HG03108 (cell line): ENCODE results near the gene HSPG2.
"Not testable (repeated sequence)": the region's sequence is repeated elsewhere in the genome, so short reads cannot be mapped to it uniquely, and the experiment has no call there.

Source experiments
- ATAC-seq: cut with Tn5 transposase; IDR thresholded peaks from one replicate; pipeline ENCODE4 v1.9.1; 2021; ENCODE audit warnings: moderate library complexity; ENCODE audit not compliant: unreplicated experiment

The HSPG2 gene

DNA sequence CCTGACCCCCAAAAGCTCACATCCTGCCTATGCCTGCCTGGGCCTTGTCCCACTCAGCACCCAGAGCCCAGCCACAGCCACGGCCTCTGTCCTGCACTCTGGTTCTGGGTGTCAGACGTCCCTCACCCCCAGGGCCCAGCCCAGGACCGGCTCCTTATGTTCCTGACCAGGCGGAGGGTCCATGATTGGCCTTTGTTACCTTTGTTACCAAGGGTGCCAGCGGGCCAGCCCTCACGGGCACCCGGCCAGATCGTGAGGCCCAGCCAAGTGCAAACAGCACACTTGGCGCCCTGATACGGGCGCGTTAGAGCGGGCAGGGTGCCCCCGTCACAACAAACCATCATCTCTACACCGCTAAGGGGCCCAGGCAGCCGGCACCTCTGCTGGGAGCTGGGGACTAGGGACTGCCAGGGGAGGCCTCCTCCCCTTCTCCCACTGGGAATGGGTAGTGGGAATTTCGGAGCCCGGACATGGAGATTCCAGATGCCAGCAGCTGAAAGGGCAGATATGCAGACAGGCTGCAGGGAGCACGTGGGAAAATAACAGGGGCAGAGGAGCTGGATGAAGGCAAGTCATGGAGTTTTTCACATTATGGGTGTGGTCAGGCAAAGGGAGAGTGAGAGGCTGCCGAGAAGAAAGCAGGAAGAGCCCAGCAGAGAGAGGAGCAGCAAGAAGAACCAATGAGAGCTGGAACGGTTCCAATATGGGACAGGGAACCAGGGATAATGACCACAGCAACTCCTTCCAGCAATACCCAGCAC lies 22.1 kb downstream of the HSPG2 start:
- ATAC-seq, result no peak

DNA sequence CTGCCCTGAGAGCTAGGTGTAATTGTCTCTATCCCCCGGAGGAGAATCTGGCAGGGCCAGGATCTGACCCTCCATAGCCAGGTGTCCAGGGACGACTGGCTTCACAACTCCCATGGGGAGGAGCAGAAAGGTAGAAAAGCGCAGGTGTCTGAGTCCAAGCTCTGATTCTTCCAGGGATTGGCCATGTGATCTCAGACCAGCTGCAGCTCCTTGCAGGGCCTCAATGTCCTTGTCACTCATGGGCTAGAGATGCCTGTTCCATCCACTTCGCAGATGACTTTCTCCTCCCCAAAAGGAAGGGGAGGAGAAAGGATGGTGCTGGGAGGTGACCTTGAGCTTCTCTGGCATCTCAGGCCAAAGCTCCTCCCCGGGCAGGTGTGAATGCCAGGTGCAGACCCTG lies 22.7 kb downstream of the HSPG2 start:
- ATAC-seq, result no peak

DNA sequence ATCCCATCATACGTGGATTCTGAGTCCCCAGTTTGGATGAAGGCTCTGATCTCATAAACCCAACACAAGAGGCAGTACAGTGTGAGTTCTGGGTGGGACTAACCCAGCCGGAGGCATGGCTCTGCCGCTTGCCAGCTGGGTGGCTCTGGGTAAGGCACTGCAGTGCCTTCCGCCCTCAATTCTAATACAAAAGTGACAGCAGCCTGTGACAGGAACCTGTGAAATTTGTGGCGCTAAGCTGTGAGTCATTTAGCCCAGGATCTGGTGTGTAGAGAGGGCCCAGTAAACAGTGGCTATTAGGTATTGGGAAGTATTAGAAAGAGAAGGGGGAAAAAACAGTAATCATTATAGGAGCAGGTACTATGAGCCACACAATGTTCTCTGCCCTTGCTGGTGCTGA lies 23.3 kb downstream of the HSPG2 start:
- no peak for ATAC-seq

- ATAC-seq, result no peak
These were observed 23.9 kb downstream of the HSPG2 start for GRCh38 chr1:21913258-21913657.

- ATAC-seq, result no peak
These were observed 24.9 kb downstream of the HSPG2 start for GRCh38 chr1:21912038-21912758.

GRCh38 chr1:21911205-21912001 lies 25.7 kb downstream of the HSPG2 start:
- ATAC-seq, result no peak

DNA sequence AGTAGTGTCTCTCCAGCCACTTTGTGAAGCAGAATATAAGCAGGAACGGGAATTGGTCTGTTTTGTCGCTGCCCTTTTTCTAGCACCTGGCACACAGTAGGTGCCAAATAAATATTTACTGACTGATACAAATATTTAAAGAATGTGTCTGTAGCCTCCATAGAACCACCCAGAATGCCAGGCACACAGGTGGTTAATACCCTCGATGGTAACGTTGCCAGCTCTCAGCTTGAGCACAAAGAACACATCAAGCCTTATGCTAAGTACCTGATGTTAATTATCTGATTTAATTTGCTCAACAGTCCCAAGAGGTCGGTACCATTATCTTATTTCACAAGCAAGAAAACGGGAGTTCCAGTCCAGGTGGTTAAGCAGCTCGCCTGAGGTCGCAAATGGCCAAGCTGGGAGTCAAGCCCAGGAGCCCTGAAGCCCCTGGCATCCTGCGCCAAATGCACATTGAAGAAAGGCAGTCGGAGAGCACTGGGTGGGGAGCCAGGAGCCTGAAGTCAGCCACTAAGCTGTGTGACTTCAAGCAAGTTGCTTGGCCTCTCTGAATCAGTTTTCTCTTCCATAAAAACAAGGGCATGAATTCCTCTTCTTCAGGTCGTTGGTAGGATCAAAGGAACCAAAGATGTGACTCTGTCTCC lies 26.4 kb downstream of the HSPG2 start:
- ATAC-seq, result no peak

- ATAC-seq, result no peak
These were observed 27.2 kb downstream of the HSPG2 start for GRCh38 chr1:21909787-21910503.

DNA sequence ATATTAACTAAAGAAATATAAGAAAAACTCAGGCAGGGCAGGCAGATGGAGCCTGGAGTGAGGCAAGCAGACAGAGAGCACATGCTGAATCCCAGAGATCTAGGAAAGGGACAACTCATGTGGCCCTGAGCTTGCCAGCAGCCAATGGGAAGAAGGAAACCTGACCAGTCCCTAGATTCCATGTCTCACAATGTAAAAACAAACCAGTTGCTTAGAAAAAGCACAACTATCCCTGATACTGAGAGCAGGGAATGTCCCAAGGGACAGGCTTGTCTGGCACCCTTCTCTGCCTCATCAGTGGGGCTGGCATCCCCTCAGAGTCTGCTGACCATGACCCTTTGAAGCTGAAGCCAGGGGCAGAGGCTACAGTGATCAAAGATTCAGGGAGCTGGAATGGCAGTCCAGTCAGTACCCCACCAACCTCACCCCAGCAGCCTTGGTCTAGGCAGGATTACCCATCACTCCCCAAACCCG lies 27.8 kb downstream of the HSPG2 start:
- ATAC-seq, result no peak

DNA sequence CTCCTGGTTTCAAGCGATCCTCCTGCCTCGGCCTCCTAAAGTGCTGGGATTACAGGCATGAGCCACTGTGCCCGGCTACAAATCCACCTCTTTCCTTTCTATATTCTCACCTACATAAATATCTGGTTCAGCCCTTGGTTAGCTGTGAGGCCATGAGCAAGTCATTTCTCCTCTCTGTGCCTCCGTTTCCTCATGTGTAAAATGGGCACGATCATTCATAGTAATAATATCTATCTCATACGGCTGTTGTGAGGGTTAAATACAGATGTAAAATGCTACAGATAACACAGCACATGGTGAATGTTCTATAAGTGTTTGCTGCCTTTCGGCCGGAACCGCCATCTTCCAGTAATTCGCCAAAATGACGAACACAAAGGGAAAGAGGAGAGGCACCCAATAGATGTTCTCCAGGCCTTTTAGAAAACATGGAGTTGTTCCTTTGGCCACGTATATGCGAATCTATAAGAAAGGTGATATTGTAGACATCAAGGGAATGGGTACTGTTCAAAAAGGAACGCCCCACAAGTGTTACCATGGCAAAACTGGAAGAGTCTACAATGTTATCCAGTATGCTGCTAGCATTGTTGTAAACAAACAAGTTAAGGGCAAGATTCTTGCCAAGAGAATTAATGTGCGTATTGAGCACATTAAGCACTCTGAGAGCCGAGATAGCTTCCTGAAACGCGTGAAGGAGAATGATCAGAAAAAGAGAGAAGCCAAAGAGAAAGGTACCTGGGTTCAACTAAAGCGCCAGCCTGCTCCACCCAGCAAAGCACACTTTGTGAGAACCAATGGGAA lies 29.2 kb downstream of the HSPG2 start:
- ATAC-seq, result not testable (repeated sequence)

- ATAC-seq, result no peak
These were observed 30.1 kb downstream of the HSPG2 start for GRCh38 chr1:21907079-21907418.

DNA sequence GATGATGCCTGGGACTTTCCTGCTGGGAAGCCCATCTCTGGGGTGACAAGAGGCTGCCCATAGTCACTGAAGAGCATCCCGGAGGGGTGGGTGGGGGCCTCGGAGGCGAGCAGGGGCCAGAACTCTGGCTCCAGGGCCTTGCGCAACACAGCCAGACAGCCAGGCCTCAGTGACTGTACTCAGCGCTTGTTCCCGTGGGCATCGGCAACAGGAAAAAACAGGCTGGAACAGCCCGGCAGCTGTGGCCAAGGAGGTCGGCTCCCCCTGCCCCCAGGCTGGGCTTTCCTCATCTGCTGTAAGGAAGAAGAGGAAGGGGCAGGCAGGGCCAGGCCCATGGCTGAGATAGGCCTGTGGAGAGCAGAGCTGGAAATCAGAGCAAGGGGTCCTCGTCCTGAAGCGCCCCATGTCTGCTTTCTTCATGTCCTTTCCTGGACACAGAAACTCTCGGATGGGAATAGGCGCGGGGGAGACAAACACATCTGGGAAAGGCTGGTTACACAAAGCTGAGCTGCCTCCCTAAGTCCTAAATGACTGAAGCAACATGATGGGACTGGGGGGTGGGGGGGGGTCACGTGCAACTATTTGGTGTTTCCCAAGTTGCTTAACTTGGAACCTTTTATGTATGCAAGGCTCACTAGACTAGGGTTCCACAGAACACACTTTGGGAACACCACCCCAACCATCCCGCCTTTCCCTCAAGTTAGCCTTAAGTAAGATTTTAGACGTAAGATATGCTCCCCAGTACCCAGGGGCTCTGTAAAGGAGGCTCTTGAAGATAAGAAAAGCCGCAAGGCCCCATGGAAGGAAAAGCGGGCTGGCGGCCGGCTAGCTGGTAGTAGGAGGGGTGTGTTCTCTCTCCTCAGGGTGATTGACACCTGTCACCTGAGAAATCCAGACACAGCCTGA lies 30.7 kb downstream of the HSPG2 start:
- ATAC-seq, result no peak

DNA sequence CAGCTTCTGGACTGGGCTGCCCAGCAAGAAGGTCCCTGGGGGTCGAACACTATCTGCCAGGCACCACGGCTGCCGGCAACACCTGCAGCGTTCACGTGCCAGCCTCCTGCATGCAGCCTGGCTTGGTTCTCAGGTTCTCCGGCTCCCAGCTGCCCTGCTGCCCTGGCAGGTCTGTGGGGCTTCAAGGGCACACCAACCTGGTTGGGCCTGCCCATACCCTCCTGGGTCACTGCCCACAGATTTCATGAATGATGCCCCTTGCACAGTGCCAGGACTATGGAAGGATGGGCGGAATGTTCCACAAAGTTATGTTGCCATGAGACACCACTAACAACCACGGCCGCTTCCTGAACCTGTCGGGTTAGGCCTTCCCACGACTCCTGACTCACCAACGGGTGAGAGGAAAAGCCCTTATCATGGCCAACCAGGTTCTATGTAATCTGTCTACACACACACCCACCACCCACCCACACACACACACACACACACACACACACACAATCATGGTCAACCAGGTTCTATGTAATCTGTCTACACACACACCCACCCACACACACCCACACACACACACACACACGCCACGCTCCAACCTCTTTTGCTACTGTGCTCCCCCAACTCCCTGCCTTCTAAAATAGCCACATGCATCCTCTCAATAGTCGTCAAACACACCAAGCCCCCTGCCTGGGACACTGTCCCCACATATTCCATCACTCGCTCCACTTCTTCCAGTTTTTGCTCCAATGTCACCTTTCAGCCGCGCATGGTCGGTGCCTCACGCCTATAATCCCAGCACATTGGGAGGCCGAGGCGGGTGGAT lies 32.2 kb downstream of the HSPG2 start:
- no peak for ATAC-seq

GRCh38 chr1:21904454-21904703 lies 32.7 kb downstream of the HSPG2 start:
- ATAC-seq, result no peak

DNA sequence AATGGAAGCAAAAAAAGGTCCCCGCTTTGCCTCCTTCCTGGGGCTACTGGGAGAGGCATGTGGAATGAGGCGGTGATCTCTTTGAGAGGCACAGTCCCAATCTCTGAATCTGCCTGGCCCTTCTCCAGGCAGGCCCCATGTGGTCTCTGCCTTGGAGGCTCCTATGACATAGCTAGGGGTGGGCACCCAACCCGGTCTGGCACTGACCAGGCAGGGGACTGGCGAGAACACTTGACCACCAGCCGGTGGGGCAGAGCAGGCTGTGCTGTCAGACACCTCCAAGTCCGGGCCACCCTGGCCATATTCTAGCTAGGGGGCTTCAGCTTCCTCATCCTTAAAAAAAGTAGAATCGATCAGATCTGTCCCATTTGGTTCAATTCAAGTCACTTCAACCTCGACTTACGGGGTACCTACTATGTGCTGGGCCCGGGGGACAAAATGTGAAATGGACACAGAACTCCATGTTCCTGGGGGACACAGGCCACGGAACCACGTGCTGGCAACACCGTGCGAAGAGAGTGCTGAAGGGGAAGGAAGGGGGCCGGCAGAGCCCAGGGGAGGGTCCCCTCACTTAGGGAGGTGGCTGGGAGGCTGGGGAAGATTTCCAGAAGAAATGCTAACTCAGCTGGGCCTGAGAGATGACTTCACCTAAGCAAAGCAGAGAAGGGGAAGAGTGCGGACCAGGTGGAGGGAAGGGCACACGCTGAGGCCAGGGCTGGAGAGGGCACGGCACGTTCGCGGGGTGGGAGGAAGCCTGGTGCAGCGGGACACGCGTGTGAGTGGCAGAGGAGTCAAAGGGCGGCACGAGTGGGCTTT lies 33.3 kb downstream of the HSPG2 start:
- ATAC-seq, result no peak

DNA sequence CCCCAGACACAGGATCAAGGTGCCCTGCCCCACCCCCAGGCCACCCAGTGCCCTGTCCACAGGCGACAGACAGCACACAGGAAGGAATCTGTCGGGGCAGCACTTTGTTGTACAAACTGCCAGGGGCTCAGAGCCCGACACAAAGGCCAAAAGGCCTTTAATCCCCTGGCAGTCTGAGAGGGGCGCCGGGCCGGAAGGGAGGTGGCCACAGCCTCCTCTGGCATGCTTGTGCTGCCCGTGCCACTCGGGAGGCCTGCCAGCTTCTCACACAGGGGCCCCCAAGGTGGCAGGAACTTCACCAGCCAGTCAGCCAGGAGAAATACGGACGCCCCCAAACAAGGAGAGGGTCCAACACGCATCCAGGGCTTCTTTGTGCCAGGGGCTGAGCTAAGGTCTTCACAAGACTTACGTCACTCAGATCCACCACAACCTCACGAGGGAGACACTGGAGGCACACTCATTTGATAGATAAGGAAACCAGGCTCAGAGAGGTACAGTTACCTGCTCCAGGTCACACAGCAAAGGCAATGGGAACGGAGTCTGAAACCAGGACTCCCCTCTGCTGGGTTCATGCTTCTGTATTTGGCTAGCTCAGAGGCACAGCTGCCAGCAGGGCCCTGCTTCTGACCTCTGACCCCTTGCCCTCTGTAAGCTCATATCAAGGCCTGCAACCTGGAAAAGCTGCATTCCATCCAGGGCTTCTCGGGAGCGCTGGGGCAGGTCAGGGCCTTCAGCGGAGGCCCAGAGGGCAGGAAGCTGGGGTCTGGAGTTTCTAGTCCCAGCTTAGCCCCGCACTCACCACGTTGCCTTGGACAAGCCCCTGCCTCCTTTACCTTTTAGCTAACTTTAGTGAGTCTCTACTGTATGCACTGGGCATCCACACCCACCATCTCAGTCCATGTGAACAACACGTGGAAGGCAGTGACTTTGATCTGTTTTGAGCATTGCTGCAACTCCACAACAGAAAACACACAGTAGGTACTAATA lies 34.8 kb downstream of the HSPG2 start:
- no peak for ATAC-seq
